Activated naive CD8-positive, alpha-beta T cell treated with anti-CD3 and anti-CD28 coated beads, Interleukin-2, amount 10 ng/mL, durations not matched to agents 7 days and 5 days (primary cell): ENCODE data around the gene PRR35. TPM values are rescaled to one million over a fixed set of nuclear protein-coding genes. Genes with fewer than 3 reads are reported as not detected.

Experiments used
- ATAC-seq: fragments of 150-1000 bp; cut with Tn5 transposase; one replicate; pipeline ENCODE4 v1.10.0; 2021; ENCODE audit warnings: low read depth, moderate library complexity
- POLR2A ChIA-PET: fragments of 350-600 bp; sonication (Branson Sonifier 250); formaldehyde crosslinking; loops from one replicate; lab custom pipeline; 2021; ENCODE audit warnings: antibody characterized with exemption; lab: Charles Lee
- DNase-seq: peaks from one replicate; pipeline ENCODE4 v3.0.0; 2021
- H3K27ac Mint-ChIP-seq: one replicate; pipeline ENCODE4 v1.8.0; 2022; ENCODE audit warnings: mild to moderate bottlenecking, mixed read lengths
- H3K27me3 Mint-ChIP-seq: one replicate; pipeline ENCODE4 v1.8.0; 2022; ENCODE audit warnings: mild to moderate bottlenecking, moderate library complexity, mixed read lengths
- H3K36me3 Mint-ChIP-seq: one replicate; pipeline ENCODE4 v1.8.0; 2021; ENCODE audit warnings: mild to moderate bottlenecking, mixed read lengths
- H3K4me1 Mint-ChIP-seq: one replicate; pipeline ENCODE4 v1.8.0; 2021; ENCODE audit warnings: mixed read lengths
- H3K4me3 Mint-ChIP-seq: one replicate; pipeline ENCODE4 v1.8.0; 2022; ENCODE audit warnings: mild to moderate bottlenecking, moderate library complexity, mixed read lengths
- H3K9me3 Mint-ChIP-seq: one replicate; pipeline ENCODE4 v1.8.0; 2021; ENCODE audit warnings: mixed read lengths
- total RNA-seq, 2 experiments: library from RNA; stranded (reverse); gene quantifications; one replicate each; pipeline ENCODE4 v1.2.3, GENCODE V29; 2021

PRR35 gene
- total RNA-seq, 2 experiments from 2014 or later, result not detected

GRCh38 chr16:523097-523741 lies 37.0 kb upstream of the PRR35 start:
- POLR2A ChIA-PET, result no interaction called here
- Mint-ChIP-seq H3K27me3 (no peaks in the 10 kb centered on the region), H3K4me1 (peaks cover 9% of the 10 kb centered on the region), H3K9me3 (no peaks in the 10 kb centered on the region), H3K27ac (no peak overlapping the region), H3K36me3 (peaks cover 2% of the 10 kb centered on the region), H3K4me3 (no peak overlapping the region)
- no peak for ATAC-seq
- no peak for DNase-seq

- Mint-ChIP-seq H3K4me1 (peaks cover 13% of the 10 kb centered on the region), H3K27ac (no peak overlapping the region), H3K4me3 (no peak overlapping the region), H3K9me3 (no peaks in the 10 kb centered on the region), H3K27me3 (no peaks in the 10 kb centered on the region), H3K36me3 (peaks cover 2% of the 10 kb centered on the region)
- no peak for DNase-seq
- POLR2A ChIA-PET, result no interaction called here
- no peak for ATAC-seq
These were observed 35.7 kb upstream of the PRR35 start for GRCh38 chr16:524274-525040.

GRCh38 chr16:525123-525519 lies 35.1 kb upstream of the PRR35 start:
- Mint-ChIP-seq H3K27me3 (no peaks in the 10 kb centered on the region), H3K4me1 (peaks cover 13% of the 10 kb centered on the region), H3K4me3 (peak overlapping the region; percentile 91), H3K9me3 (no peaks in the 10 kb centered on the region), H3K36me3 (peaks cover 2% of the 10 kb centered on the region), H3K27ac (peak overlapping the region; percentile 94)
- ATAC-seq (no peak), DNase-seq (no peak)
- POLR2A ChIA-PET, result interaction anchor here (2.7 kb wide), 1 partner anchor 45 kb away, joined by 23 read pairs; the partner anchor contains the start of gene PIGQ

GRCh38 chr16:525520-526180 lies 34.5 kb upstream of the PRR35 start:
- H3K4me1 Mint-ChIP-seq, result peaks cover 13% of the 10 kb centered on the region
- peak; percentile 31 for ATAC-seq

GRCh38 chr16:526181-527014 lies 33.8 kb upstream of the PRR35 start:
- POLR2A ChIA-PET, result interaction anchor here (0.7 to 2.7 kb wide), 9 partner anchors 8 to 164 kb away, joined by 3 to 23 read pairs (median 4); partner anchors contain the start of genes NHLRC4, PIGQ and WDR24
- Mint-ChIP-seq H3K4me3 (peak overlapping the region; percentile 91), H3K27me3 (no peaks in the 10 kb centered on the region), H3K4me1 (peaks cover 13% of the 10 kb centered on the region), H3K9me3 (no peaks in the 10 kb centered on the region), H3K27ac (peak overlapping the region; percentile 94), H3K36me3 (peaks cover 2% of the 10 kb centered on the region)
- ATAC-seq (peak; percentile 0), DNase-seq (no peak)

More at GRCh38 chr16:525520-526180, 34.5 kb upstream of the PRR35 start:
- Mint-ChIP-seq H3K9me3 (no peaks in the 10 kb centered on the region), H3K36me3 (peaks cover 2% of the 10 kb centered on the region), H3K4me3 (peak overlapping the region; percentile 91), H3K27me3 (no peaks in the 10 kb centered on the region), H3K27ac (peak overlapping the region; percentile 94)
- POLR2A ChIA-PET, result interaction anchor here (0.9 to 2.7 kb wide), 4 partner anchors 41 to 145 kb away, joined by 3 to 23 read pairs (median 3); partner anchors contain the start of genes NHLRC4 and PIGQ
- DNase-seq, result peak; percentile 50

GRCh38 chr16:527015-527903 lies 32.9 kb upstream of the PRR35 start, which contains the start of gene CAPN15:
Gene CAPN15, plus strand, starts transcription at chr16:527712. Its CDS starts 19,127 bp downstream, at chr16:546839.
- ATAC-seq (peak; percentile 80), DNase-seq (peak; percentile 92)
- H3K27ac Mint-ChIP-seq, result peak within 1 kb of the TSS; percentile 95
- peaks cover 2% of the 10 kb centered on the region for H3K36me3 Mint-ChIP-seq
- H3K4me3 Mint-ChIP-seq, result peak within 1 kb of the TSS; percentile 91
- POLR2A ChIA-PET, result interaction anchor here (0.7 to 2.7 kb wide), 8 partner anchors 9 to 163 kb away, joined by 3 to 23 read pairs (median 4); partner anchors contain the start of genes METTL26, NHLRC4, PIGQ and WDR24
- H3K9me3 Mint-ChIP-seq, result no peaks in the 10 kb centered on the region
- H3K27me3 Mint-ChIP-seq, result no peaks in the 10 kb centered on the region
- H3K4me1 Mint-ChIP-seq, result peaks cover 13% of the 10 kb centered on the region

DNA sequence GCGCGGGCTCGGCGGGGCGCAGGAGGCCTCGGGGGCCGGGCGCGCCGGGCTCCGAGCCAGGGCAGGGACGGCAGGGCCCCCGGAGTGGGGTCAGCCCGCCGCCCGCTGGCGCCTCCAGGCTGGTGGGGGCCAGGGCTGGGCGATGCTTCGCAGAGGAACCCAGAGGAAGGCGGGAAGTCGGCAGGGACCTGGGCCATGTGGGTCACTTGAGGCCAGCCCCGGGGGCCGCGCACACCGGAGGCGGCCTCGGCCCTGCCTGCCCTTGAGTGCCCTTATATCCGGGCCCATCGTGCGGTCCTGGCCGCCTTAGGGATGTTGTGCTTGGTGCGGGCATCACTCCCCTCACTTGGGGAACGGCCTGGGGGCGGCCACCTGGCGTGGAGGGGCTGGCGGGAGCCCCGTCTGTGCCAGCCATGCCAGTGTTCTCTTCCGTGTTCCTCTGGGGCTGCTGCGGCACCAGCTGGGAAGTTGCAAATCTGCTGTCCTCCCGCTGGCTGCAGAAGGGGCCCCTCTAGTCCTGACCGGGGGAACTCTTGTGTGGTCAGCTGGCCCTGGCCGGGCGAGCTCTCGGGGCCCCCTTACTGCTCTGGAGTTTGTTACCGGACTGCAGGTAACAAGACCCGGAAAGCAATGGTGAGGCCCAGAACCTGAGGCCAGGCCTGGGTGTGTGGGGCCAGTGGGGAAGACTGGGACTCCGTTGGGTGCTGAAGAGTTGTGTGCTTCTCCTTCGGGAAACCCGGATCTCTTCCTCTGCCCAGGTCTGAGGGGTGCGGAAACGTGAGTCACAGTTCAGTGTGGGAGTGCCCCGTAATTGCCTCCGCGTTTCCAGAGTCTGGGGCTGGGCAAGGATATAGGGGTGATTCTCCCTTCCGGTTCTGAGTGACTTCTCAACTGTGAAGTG lies 31.8 kb upstream of the PRR35 start:
- Mint-ChIP-seq H3K9me3 (no peaks in the 10 kb centered on the region), H3K4me1 (peaks cover 13% of the 10 kb centered on the region), H3K4me3 (peak overlapping the region; percentile 91), H3K27me3 (no peaks in the 10 kb centered on the region), H3K27ac (peak overlapping the region; percentile 95), H3K36me3 (peaks cover 2% of the 10 kb centered on the region)
- POLR2A ChIA-PET, result interaction anchor here (0.8 to 2.7 kb wide), 10 partner anchors 8 to 108 kb away, joined by 3 to 23 read pairs (median 4); partner anchors contain the start of genes METTL26, NHLRC4 and PIGQ
- ATAC-seq, result peak; percentile 6
- peak; percentile 68 for DNase-seq

- peak; percentile 28 for ATAC-seq
These were observed 31.1 kb upstream of the PRR35 start for GRCh38 chr16:529012-529575.

GRCh38 chr16:530111-530817 lies 29.9 kb upstream of the PRR35 start:
- peak overlapping the region; percentile 19 for H3K4me3 Mint-ChIP-seq
- POLR2A ChIA-PET, result no interaction called here
- no peak for ATAC-seq
- no peaks in the 10 kb centered on the region for H3K27me3 Mint-ChIP-seq
- peak overlapping the region; percentile 70 for H3K27ac Mint-ChIP-seq
- H3K4me1 Mint-ChIP-seq, result peaks cover 12% of the 10 kb centered on the region
- no peaks in the 10 kb centered on the region for H3K9me3 Mint-ChIP-seq
- DNase-seq, result no peak
- H3K36me3 Mint-ChIP-seq, result peaks cover 2% of the 10 kb centered on the region

More at GRCh38 chr16:529012-529575, 31.1 kb upstream of the PRR35 start:
- no peaks in the 10 kb centered on the region for H3K27me3 Mint-ChIP-seq
- peak; percentile 55 for DNase-seq
- peaks cover 13% of the 10 kb centered on the region for H3K4me1 Mint-ChIP-seq
- H3K4me3 Mint-ChIP-seq, result peak overlapping the region; percentile 91
- H3K9me3 Mint-ChIP-seq, result no peaks in the 10 kb centered on the region
- H3K36me3 Mint-ChIP-seq, result peaks cover 2% of the 10 kb centered on the region
- POLR2A ChIA-PET, result interaction anchor here (0.8 to 1.4 kb wide), 7 partner anchors 9 to 107 kb away, joined by 3 to 5 read pairs (median 3); partner anchors contain the start of genes METTL26 and NHLRC4
- H3K27ac Mint-ChIP-seq, result peak overlapping the region; percentile 95

GRCh38 chr16:531494-532125 lies 28.6 kb upstream of the PRR35 start:
- H3K27ac Mint-ChIP-seq, result no peak overlapping the region
- no peaks in the 10 kb centered on the region for H3K36me3 Mint-ChIP-seq
- peaks cover 4% of the 10 kb centered on the region for H3K4me1 Mint-ChIP-seq
- ATAC-seq, result no peak
- no peak for DNase-seq
- POLR2A ChIA-PET, result interaction anchor here (0.7 kb wide), 1 partner anchor 39 kb away, joined by 4 read pairs; no protein-coding TSS in a partner anchor
- H3K9me3 Mint-ChIP-seq, result no peaks in the 10 kb centered on the region
- no peak overlapping the region for H3K4me3 Mint-ChIP-seq
- no peaks in the 10 kb centered on the region for H3K27me3 Mint-ChIP-seq
